GM19239 (cell line): ENCODE results near the gene TM9SF4.

Source experiments
- DNase-seq: peaks from one replicate; pipeline ENCODE4 v3.0.0; 2011; ENCODE audit warnings: low spot score; ENCODE audit not compliant: insufficient read length
- FAIRE-seq: peaks from 2 replicates; lab custom pipeline; 2011; peaks lifted over from hg19 to GRCh38; lab: Jason Lieb, UNC

Gene TM9SF4

GRCh38 chr20:32125506-32125905 is 16.0 kb downstream of the TM9SF4 start:
- DNase-seq: no peak
- FAIRE-seq: no peak

- FAIRE-seq (no peak), DNase-seq (no peak)
Measured at GRCh38 chr20:32126919-32127318, 17.4 kb downstream of the TM9SF4 start.

- FAIRE-seq: no peak
- DNase-seq: no peak
Measured at GRCh38 chr20:32127347-32127746, 17.8 kb downstream of the TM9SF4 start.

- no peak for DNase-seq
- FAIRE-seq: no peak
Measured at GRCh38 chr20:32128167-32128566, 18.7 kb downstream of the TM9SF4 start.

- FAIRE-seq (no peak), DNase-seq (no peak)
Measured at GRCh38 chr20:32129863-32130262, 20.3 kb downstream of the TM9SF4 start.

GRCh38 chr20:32130352-32130751 is 20.8 kb downstream of the TM9SF4 start:
- DNase-seq (no peak), FAIRE-seq (no peak)

- no peak for FAIRE-seq
Measured at GRCh38 chr20:32130965-32131364, 21.5 kb downstream of the TM9SF4 start.

GRCh38 chr20:32132911-32133549 is 23.5 kb downstream of the TM9SF4 start:
- DNase-seq (peak; percentile 31), FAIRE-seq (peak; percentile 79)

More at GRCh38 chr20:32130965-32131364, 21.5 kb downstream of the TM9SF4 start:
- no peak for DNase-seq

- DNase-seq: no peak
- FAIRE-seq: no peak
Measured at GRCh38 chr20:32134026-32134425, 24.5 kb downstream of the TM9SF4 start.

GRCh38 chr20:32135983-32136515 is 26.5 kb downstream of the TM9SF4 start:
- FAIRE-seq: no peak

GRCh38 chr20:32138921-32139320 is 29.4 kb downstream of the TM9SF4 start:
- no peak for FAIRE-seq
- no peak for DNase-seq

More at GRCh38 chr20:32135983-32136515, 26.5 kb downstream of the TM9SF4 start:
- no peak for DNase-seq

GRCh38 chr20:32139947-32140346 is 30.4 kb downstream of the TM9SF4 start:
- no peak for DNase-seq
- no peak for FAIRE-seq

- DNase-seq (no peak), FAIRE-seq (no peak)
Measured at GRCh38 chr20:32140603-32141002, 31.1 kb downstream of the TM9SF4 start.

GRCh38 chr20:32141465-32141980 is 32.0 kb downstream of the TM9SF4 start:
- FAIRE-seq (no peak), DNase-seq (no peak)

- FAIRE-seq: no peak
- DNase-seq: no peak
Measured at GRCh38 chr20:32142088-32142487, 32.6 kb downstream of the TM9SF4 start.

- no peak for FAIRE-seq
- DNase-seq: no peak
Measured at GRCh38 chr20:32142991-32143390, 33.5 kb downstream of the TM9SF4 start.

- no peak for FAIRE-seq
- no peak for DNase-seq
Measured at GRCh38 chr20:32144898-32145662, 35.6 kb downstream of the TM9SF4 start.

- DNase-seq (no peak), FAIRE-seq (no peak)
Measured at GRCh38 chr20:32149566-32150170, 40.2 kb downstream of the TM9SF4 start.

- FAIRE-seq (no peak), DNase-seq (no peak)
Measured at GRCh38 chr20:32150291-32150848, 40.9 kb downstream of the TM9SF4 start.

GRCh38 chr20:32152421-32153155 is 43.1 kb downstream of the TM9SF4 start:
- DNase-seq: no peak
- no peak for FAIRE-seq
